Stimulated activated CD4-positive, alpha-beta T cell treated with anti-CD3 and anti-CD28 coated beads, TNF-alpha, amount 100 ng/mL, for 48 hours (primary cell): ENCODE results near the gene CACHD1.

Experiments
- DNase-seq, 3 donors: peaks; one replicate each; pipeline ENCODE4 v3.0.0-alpha.2; 2020; ENCODE audit warnings: low read depth in 3 of 3

Gene CACHD1

DNA sequence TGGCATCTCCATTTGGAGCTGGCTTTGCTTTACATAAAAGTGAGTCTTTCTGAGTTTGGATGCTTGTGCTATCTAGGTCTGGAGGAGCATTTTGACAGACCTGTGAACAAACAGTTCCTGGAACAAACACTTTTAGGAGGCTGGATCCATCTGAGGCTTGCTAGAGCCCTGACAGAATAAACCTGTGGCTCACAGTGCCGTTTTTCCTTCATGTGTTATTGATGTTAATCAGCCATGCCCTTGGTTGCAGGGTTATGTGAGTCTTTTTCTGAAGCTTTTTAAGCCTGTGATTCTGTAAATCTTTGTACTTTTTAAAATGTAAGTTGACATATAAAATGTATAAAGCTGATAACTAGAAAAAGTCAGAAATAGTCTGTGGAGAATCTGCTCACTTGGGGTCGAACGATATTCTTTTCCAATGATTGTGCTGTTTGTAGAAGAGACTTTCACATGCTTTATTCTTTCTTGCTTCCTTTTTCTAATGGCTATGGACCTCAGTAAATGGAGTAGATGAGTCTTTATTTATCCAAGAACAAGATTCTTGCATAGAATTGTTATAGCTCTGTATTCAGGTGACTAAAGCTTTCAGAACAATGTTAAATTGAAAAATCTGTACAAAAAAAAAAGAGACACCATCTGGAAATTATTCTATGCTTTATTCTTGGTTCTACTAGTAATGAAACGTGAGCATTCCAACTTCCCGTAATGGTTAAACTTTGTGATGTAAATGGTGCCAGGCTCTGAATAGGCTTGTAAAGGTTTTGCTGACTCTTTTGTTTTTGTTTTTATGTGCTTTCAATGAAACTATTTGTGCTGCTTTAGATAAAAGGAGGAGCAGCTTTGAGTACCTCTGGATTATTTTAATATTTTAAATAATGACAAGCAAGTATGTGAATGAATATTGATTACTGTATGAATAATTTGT lies 53.7 kb downstream of the CACHD1 start:
- DNase-seq: no peak

DNA sequence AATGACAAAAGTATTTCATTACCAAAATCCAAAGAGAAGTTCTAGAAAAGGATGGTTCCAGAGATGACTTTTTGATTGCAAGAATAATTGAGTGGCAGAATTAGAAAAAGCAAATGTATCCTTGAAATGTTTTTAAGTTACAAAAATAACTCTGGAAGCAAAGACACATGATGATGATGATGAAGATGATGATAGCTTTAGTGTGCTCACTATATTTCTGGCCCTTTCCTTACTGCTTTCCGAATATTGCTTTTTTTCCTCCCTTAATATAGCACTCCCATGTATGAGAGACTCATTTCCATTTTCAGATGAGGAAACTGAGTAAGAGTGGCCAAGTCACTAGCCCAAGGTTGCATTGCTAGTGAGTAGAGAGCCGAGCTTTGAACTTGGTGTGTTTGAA lies 54.7 kb downstream of the CACHD1 start:
- no peak for DNase-seq

DNA sequence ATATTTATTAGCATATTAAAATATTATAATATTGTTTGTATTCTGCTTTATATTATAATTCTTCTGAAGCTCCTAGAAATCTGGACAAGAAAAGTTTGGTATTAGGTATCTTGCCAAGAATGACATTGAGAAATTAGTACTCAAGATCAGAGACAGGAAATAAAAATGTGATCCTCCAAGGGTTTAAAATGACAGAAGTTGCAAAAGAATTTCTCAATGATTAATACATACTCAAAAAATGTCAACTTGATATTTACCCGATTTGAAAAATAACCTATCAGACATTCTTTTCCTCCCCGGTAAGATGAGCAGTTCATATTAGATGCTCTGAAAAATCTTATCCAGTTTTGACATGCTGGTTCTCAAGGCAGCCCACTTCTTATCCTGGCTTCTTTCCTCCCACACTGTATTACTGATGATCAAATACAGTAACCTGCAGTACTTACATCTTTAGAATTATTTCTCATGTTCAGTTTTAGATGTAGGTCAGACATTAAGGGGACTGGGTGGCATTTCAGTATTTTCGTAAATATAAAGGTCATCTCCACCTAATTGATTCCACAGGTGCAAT lies 55.3 kb downstream of the CACHD1 start:
- no peak for DNase-seq

DNA sequence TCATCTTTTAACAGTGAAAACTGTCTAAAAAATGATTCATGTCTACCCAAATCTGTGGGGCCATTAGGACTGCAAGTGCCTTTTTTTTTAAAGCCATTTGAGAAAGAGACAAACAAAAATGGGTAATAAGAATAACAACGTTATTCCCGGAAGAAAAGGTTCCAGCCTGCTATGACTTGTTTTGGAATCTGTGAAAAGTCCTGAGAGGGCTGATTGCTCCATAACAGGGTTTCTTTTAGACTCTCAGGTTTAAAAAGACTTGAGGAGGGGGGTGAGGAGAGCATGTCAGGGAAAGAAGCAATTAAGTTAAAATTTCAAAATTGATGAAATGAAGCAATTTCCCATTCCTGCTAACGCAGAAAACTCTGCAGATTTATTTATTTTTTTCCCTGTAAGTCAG lies 56.4 kb downstream of the CACHD1 start:
- DNase-seq: no peak

DNA sequence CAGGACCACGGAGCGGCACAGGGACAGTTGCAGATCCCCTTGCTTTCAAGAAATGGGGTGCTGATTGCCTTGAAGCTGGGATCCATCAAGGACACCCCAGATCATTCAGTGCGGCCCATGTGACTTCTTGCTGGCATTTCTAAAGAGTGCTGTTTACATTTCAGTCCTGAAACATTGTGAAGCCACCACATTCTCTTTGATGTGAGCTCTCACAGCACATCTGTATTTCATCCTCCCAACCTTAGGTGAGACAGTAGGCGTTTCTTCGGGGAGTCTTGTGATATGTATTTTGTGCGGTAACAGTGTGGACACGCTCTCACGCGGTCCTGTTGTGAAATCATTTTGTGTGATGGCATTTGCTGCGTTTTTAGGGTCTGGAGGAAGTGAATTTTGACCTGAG lies 57.2 kb downstream of the CACHD1 start:
- no peak for DNase-seq

DNA sequence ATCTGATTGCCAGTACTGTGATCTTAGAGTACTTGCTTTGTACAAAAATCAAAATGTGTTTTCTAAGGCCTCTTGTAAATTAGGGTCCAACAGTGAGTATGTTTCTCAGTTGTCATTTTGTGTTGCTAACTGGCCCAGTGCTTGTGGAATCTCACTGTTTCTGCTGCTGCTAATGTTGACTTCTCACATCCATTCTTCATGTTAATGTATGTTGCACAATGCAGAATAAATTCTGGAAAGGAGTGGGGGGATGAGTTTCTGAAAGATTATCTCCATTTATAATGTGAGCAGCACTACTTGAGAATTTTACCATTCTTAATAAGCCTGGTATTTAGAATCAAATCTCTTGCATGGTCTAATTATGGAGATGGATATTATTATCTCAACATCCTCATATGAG lies 57.9 kb downstream of the CACHD1 start:
- DNase-seq: no peak

DNA sequence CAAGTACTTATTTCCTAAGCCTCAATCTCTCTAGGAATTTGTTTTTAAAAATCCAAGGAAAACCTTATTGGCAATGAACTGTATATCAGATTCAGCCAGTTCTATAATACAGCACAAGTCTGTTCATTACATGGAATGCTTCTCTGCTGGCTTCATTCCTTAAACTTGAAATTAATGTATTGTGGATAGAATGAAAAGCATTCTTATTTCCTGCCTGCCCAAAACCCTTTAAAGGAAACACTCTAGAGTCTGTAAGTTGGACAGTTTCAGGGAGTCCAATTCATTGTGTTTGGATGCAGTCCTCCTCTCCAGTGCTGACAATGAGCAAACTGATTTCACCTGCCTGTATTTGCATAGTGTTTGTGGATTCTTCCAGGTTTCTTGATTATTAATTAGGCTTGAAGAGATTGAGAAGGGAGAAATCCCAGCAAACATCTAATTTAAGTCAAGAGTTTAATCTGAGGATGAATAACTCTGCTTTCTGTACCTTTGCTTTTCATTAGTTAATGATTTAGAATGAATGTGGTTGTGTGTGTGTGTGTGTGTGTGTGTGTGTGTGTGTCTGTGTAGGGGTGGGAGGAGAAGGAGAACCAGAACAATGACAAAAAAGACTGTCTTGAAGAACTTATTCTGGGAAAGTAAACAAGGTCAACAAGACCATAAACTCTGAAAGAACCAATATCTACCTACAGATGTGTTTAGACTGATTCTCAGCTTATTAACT lies 61.2 kb downstream of the CACHD1 start:
- DNase-seq: no peak

DNA sequence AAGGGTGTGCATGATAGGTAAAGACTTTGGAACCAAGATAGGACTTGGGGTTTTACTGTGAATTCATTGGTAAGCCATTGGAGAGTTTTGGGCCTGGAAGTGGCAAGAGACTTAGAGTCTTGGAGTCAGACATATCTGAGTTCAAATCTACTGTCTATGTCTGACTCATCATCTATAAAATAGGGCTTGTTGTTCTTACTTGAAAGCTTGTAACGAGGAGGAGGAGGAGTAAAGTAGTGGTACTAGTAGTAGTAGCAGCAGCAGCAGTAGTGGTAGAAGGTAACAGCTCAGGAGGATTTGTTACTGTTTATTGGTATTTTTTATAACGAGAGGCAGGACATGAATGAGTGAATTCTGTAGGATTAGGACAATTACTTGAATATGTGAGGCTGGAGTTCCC lies 62.7 kb downstream of the CACHD1 start:
- no peak for DNase-seq

DNA sequence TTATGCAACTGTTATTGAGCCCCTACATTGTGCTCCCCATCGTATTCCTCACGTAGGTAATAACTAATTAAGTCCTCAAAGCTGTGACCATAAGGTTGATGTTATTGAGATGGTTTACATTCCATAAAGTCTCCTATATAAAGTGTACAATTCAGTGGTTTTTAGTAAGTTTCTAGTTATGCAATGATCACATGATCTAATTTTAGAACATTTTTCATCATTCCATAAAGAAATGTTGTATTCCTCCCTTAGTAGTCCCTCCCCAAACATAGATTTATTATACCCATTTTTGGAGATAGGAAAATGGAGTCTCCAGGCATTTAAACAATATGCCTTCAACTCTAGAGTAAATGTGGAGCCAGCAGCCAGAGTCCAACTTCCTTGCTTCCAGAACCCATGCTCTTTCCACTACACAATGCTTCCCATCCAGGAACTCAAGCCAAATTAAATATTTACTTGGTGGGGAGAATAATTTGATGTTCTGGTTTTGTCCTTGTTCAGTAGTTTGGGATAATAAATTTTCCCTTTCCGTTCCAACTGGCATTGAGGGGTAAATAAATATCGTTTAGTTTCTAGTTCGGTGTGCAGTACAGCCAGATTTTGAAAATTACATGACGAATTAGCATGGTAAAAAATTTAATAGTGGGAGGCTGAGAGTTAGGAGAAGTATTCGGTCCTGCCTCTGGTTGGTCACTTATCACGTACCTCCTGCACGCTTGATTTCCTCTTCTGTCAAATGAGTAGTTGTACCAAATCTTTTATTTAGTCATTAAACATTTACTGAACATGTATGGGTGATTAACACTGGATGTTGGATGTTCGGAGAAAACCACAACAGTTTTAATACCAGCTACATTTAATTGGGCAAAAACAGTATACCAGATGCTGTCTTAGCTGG lies 66.3 kb downstream of the CACHD1 start:
- no peak for DNase-seq

DNA sequence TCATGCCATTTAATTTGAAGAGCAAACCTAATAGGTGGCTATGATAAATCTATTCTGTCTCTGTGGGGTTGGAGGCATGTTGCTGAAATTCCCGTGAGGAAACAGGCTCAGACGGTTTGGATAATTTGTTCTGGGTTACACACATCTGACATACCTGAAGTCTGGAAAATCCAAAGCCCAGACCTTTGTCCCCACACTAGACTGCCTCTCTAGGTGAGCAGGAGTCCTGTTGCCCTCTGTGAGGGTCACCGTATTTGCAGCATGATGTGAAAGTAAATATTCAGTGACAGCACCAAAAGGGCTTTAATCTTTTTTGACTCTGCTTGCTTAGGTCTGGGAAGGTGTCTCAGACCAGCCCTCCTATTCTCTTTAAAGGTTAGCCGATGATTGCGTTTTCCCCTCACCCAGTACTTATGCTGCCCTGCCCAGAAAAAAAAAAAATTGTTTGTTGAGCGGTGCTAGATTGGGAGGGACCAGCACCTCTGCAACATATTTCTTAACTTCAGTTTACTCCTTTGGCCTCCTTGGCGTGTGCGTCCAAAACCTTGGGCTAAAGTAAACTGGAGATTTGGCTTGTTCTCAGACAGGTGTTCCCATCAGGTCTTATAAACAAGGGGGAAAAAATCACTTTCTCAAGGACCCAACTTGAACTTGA lies 67.0 kb downstream of the CACHD1 start:
- no peak for DNase-seq

DNA sequence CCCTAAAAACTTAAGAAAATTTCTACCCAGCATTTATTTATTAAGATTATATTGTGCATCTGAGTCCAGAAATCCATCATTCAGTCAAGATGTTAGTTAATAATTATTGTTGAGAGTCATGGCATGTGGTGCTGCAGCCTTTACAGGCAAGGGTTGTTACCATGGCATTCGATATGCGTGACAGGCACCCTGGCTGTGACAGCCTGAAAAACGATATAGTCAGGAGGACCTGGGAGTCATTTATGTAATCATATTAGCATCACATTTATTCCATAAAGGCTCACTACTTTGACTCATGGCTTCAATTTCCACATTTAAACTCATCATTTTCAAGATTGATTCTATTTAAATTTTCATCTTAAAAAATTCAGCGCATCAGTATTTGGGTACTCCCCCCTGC lies 68.0 kb downstream of the CACHD1 start:
- no peak for DNase-seq

DNA sequence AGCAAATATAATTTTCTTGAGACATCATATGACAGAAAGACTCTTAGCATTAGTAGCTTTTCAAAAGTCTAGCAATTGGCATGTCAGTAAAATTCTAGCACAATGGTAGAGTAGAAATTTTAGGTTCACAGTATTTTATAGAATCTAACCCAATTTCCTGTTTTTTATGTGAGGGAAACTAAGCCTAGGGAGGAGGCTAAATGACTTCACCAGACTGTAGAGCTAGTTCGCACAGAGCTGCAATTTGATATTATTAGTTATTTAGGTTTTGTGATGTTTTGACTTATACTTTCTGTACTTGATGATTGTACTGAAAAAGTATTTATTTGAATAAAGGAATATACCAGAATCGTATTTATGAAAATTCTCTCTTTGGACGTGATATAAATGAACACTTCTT lies 68.5 kb downstream of the CACHD1 start:
- DNase-seq: no peak

DNA sequence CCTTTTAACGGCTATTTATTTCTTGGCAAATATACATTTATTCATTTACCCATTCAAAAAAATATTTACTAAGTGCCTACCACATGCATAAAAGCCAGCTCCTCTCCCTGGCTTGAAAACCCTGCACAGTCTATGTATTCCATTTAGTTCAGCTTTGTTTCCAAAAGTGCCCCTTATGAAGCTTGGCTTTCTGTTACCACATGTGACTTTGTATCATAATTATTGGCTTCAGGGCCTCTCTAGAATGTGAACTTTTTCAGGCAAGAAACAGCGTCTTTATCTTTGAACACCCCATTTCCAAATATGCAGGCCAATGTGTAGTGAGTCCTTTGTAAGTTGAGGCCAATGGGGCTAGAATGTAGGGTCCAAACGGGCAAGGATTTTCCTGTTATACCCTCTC lies 69.4 kb downstream of the CACHD1 start:
- DNase-seq: no peak

DNA sequence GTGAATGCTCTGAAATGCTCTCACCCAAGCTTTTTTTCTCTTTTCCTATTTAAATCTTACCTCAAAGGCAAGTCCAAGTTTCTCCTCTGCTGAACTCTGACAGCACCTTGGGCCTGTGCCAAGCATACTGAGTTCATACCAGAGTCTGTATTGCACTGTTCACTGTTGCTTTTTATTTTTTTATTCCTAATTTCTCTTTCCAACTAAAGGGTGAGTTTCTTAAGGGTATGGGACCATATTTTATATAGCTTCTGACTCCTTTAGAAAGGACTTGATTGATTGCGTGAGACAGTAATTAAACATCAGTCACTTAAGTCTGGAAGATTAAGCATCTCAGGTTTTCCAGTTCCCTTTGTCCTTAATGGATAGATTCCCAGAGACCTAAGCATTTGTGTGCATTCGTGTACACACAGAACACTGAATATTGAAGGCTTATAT lies 69.9 kb downstream of the CACHD1 start:
- DNase-seq: no peak

DNA sequence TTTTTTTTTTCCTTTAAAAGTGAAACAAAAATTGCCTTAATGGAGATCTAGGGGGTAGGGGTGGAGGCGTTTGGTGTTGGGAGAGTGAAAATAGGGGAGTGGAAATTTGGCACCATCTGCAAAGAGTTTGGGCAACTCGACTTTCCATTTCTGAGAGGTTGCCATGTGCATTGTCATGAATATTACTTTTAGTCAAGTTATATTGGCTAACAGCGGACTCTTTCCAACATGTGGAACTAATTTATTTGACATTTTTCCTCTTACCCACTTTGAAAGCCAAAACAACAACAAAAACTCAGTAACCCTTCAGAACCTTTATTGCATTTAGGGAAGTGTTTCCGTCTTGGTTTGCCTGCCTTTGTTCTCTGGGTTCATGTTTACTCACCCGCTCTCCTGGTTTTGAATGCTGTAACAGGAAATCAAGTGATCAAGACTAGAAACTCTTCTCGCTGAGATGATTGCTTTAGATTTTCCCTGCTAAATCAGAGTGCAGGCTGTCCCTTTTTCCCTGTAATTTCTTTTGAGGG lies 70.4 kb downstream of the CACHD1 start:
- no peak for DNase-seq

DNA sequence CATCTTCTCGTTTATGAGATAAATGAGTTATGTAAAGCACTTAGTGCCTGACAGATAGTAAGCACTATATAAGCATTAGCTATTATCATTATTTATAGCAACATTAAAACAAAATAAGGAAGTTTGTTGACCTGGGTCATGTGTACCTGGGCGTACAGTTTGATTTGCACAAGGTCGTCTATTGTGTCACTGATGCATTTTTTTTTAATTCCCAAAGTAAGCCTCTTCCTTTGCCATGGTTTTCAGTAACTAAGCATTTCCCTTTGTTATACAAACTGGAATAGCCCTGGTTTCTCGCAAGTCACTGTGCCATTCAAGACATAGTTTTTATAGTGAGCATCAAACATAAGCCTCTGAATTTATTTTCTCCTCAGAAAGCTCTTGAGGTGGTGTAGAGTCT lies 72.2 kb downstream of the CACHD1 start:
- no peak for DNase-seq

DNA sequence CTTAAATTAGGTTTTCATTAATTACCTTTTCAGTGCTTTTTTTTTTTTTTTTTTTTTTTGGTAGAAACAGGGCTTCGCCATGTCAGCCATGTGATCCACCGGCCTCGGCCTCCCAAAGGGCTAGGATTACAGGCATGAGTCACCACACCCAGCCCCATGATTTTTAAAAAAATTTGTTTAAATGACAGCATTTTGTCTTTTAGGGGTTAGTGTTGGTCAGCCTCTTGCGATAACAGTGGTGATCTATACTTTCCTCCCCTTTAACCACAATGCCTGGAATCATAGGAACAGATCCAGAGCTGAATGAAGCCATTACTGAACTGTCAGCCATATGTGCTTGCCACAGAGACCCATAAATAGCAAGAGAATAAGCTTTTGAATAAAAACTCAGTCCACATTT lies 73.9 kb downstream of the CACHD1 start:
- DNase-seq: no peak

DNA sequence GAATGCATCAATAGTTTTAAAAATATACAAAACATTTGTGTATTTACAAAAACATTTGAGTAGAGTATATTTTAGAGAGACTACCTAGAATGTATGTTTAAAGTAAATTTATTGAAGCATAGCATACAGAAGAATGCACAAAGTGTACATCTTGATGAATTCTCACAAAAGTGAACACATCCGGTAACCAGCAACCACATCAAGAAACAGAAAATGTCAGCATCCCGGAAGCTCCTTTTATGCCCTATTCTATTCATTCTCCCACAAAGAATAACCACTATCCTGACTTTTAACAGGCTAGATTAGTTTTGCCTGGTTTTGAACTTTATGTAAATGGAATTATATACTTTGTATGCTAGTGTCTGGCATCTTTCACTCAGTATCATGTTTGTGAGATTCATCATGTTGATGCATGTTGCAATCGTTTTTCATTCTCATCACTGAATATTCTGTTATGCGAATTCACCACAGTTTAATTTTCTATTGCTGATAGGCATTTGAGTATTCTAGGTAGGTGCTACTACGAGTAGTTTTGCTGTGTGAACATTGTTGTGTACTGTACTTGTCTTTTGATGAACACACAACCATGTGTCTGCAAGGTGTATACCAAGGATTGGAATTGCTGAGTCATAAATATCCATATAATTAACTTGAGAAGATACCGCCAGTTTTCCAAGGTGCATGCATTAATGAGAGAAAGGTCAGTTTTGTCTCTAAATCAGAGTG lies 75.4 kb downstream of the CACHD1 start:
- no peak for DNase-seq

DNA sequence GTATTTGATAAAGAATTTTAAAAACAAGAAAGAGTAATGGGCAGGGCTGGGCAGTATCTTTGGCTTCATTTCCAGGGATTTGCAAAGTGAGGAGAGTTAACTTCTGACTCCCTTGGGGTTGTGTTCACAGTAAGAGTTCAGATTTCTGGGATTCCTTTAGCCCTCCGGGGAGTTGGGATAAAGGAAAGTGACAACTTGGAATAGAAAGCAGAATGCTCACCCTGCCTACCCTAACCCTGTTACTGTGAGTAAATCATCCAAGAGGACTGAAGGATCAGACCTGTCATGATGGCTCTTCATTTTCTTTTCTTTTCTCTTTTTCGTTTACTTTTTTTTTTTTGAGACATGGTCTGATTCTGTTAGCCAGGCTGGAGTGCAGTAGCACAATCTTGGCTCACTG lies 76.1 kb downstream of the CACHD1 start:
- DNase-seq: no peak
